Stimulated activated CD8-positive, alpha-beta memory T cell treated with anti-CD3 and anti-CD28 coated beads, Interleukin-12 subunit alpha, Interleukin-12 subunit beta, amount 100 ng/mL, for 24 hours (primary cell): Measurements from ENCODE around the gene GYG2.
"Not testable (repeated sequence)": the region's sequence is repeated elsewhere in the genome, so short reads cannot be mapped to it uniquely, and the experiment has no call there.

ENCODE experiments used
- DNase-seq: peaks from one replicate; pipeline ENCODE4 v3.0.0-alpha.2; 2020; ENCODE audit errors: extremely low read depth

The GYG2 gene

DNA sequence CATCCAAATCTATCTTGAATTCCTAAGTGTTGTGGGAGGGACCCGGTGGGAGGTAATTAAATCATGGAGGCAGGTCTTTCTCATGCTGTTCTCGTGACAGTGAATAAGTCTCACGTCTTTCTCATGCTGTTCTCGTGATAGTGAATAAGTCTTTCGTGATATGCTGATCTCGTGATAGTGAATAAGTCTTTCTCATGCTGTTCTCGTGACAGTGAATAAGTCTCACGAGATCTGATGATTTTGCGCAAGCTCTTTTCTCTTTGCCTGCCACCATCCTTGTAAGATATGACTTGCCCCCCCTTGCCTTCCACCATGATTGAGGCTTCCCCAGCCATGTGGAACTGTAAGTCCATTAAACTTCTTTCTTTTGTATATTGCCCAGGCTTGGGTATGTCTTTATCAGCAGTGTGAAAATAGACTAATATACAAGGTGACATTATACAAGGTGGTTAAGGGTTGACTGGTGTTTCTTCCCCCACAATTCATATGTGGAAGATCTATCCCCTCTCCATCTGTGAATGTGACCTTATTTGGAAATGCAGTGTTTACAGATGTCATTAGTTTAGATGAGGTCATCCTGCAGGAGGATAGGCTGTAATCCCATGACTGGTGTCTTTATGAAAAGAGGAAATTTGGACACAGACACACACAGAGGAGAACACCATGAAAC is 72.8 kb downstream of the GYG2 start:
- no peak for DNase-seq

- no peak for DNase-seq
These were observed 74.1 kb downstream of the GYG2 start for GRCh38 chrX:2902841-2903240.

DNA sequence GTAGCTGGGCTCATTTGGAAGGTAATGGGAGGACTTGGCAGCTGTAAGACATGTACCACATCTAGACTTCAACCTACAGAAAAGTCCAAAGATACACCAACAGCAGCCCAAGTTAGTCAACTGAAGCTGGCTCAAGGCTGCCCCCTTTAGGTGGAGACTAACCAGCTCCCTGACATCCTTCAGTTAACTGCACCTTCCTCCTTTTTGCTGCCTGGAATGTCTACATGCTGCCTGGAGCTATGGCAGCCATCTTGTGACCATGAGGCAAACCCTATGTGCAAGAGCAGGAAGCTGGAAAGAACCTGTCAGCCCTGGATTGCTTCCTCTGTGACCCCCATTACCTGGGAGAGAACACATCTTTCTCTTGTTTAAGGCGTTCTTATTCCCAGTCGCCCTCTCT is 74.6 kb downstream of the GYG2 start:
- DNase-seq, result no peak

GRCh38 chrX:2907295-2907694 is 78.6 kb downstream of the GYG2 start:
- DNase-seq, result no peak

DNA sequence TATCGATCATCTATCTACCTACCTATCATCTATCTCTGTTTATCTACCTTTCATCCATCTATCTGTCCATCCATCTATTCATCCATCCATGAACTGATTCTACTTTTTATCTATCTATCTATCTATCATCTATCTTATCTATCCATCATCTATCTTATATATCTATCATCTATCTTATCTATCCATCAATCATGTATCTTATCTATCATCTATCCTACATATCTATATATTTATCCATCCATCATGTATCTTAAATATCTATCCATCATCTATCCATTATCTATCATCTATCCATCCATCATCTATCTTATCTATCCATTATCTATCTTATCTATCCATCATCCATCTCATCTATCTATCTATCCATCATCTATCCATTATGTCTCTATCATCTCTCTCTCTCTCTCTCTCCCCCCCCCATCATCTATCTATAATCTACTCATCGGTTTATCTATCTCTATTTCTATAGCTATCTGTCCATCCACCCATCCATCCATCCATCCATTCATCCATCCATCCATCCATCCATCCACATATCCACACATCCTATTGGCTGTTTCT is 79.5 kb downstream of the GYG2 start:
- no peak for DNase-seq

- DNase-seq, result no peak
These were observed 81.4 kb downstream of the GYG2 start for GRCh38 chrX:2910109-2910508.

GRCh38 chrX:2913118-2913517 is 84.4 kb downstream of the GYG2 start:
- DNase-seq, result no peak

DNA sequence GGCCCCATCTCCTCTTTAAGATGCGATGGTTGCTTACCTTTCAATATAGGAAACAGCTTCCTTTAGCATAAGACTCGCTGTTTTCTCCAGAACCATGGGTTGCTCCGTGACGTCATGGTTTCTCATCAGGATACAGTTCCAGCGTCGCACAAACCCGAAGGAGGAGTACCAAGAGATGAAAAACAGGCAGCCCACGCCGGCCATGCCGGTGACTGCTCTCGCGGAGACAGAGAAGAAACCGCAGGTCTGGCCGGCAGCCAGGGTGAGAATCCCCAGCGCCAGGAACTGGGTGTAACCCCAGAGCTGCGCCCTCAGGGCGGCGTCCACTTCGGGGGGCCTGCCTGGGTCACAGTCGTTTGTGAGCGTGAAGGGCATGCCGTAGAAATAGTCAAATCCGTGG is 89.0 kb downstream of the GYG2 start:
- no peak for DNase-seq

DNA sequence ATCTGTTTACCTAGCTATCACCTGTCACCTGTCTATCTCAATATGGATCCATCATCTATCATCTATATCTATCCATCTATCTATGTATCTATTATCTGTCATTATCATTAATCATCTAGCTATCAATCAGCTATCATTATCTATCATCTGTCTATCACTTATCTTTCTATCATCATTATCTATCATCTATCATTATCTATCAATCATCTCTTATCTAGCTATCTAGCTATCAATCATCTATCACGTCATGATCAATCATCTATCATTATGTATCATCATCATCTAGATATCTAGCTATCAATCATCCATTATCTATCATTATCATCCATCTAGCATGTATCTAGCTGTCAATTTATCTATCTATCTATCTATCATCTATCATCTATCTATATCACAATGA is 92.5 kb downstream of the GYG2 start:
- no peak for DNase-seq

DNA sequence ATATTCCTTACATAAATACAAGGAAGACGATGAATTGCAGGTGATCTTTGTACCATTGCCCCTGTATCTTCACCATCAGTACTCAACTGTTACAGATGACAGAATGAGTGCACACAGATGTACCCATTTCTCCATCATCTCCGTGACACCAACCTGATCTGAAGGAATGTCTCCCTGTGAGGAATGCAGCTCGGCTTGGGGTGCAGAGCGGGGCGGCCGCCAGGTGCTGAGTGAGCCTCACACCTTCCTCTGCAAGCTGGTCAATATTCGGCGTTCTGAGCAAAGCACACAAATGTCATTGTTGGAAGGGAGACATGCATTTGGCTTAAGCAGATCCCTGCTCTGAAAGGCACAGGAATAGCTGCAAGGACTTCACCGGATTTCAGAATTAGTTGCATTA is 93.0 kb downstream of the GYG2 start:
- DNase-seq, result no peak

DNA sequence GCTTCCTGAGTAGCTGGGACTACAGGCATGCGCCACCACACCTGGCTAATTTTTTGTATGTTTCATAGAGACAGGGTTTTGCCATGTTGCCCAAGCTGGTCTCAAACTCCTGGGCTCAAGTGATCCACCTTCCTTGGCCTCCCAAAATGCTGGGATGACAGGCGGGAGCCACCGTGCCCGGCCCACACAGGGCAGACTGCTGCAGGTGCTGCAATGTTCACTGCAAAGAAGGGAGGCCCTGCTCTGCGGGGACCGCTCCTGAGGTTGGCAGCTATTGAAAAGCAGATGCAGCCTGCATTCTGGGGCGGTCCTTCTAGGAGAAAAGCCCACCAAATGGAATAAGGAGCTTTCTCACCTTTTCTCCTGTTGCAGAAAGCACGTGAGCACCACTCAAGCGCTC is 95.4 kb downstream of the GYG2 start:
- no peak for DNase-seq

DNA sequence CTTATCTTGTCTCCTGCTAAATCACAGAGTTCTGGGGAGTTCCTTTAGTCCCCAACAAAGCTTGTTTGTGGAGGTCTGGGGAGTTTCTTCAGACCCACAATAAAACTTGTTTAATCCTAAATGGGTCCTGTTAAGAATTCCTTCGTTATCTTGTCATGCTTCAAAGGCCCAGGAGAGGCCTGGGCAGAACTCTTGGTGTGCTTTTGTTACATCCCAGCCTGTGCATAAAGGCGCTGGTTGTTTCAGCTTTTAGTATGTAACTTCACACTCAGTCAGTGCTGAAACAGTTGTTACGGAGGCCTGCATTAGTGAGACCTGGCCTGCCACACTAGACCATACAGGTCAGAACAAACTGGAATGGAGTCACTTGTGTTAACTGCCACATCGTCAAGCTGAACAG is 97.5 kb downstream of the GYG2 start:
- DNase-seq, result not testable (repeated sequence)

- no peak for DNase-seq
These were observed 98.0 kb downstream of the GYG2 start for GRCh38 chrX:2926664-2927275.

DNA sequence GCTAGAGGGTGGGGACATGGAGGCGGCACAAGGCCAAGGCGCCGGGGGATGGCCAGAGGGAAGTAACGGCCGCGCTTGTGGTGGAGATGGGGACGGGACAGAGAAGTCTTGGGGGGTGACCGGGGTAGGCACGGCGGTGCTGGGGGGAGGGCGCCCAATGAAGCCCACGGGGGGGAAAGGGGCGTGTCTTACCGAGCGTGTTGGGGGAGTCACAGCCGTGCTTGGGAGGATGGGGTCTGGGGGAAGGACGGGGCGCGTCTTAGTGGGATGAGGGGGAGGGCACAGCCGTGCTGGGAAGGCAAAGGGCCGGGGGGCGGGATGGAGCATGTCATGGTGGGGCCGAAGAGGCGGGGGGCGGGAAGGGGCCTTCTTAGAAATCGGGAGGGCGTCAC is 99.5 kb downstream of the GYG2 start:
- no peak for DNase-seq

DNA sequence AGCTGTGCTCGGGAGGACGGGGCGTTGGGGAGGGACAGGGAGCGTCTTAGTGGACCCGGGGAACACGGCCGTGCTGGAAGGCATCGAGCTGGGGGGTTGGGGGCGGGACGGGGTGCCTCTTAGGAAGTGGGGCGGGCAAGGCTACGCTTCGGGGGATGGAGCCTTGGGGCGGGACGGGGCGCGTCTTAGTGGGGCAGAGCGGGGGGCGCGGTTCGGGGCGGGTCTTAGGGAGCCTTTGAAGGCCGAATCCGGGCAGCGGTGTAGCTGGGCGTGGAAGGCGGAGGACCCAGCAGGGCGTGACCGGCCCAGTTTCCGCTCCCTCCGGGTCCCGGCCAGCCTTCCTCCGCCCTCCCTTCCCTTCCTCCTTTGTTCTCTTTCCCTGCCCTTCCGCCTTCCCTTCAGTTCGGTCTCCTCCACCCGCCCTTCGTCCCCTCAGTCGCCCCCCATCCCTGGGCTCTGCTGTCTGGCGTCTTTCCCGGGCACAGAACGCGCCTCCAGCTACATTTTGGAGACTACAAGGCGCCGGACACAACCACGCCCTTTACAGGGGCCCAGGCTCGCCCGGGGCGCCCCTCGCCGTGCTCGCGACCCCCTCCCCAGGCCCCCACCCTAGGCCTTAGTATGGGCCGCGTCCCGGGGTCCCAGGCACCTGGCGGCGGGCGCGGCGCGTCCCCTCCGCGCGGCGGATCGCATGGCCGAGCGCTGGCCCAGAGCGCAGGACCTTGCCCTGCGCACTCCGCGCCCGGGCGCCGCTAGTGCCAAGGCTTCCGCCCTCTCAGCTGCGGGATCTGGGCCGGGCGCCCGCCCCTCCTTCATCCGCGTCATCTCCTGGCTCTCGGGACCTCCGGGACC is 100.1 kb downstream of the GYG2 start, which contains the start of gene ARSD:
TSS of gene ARSD (minus strand) at position 757 of the 852 bp plus-strand sequence. CDS start at position 693, 64 bp downstream.
- DNase-seq, result peak; percentile 19

DNA sequence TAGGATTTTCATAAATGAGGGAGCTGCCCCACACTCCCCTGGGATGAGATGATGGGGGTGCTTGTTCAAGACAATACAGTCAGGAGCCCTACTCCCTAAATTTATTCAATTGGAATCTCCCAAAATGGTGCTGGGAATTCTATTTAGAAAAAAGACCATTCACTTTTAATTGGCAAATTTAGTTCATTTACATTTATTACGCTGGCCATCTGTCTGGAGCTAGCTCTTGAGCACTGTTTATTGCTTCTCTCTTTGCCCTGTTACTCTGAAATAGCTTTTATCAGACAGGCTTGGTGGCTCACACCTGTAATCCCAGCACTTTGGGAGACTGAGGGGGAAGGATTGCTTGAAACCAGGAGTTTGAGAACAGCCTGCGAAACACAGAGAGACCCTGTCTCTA is 102.4 kb downstream of the GYG2 start:
- DNase-seq, result no peak

DNA sequence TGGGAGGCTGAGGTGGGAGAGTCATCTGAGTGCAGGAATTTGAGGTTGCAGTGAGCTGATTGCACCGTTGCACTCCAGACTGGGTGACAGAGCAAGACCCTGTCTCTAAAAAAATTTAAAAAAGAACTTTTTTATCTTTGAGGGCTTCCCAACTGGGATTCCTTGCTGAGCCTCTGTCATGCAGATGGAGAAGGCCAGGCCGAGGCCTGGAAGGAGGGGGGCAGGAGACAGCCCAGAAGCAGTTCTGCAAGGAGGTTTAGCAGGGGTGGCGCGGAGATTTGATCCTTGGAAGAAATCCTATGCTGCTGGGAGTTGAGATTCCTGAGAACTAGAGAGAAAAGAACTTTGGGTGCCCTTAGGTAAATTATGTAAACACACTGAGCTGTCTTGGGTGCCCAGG is 102.9 kb downstream of the GYG2 start:
- DNase-seq, result no peak
